ENCODE data around the gene TMEM163.
A peak's percentile ranks its signal among the peaks of the same experiment; 100 is the strongest.
"Not testable (repeated sequence)": the region's sequence is repeated elsewhere in the genome, so short reads cannot be mapped to it uniquely, and the experiment has no call there.

Gene TMEM163

DNA sequence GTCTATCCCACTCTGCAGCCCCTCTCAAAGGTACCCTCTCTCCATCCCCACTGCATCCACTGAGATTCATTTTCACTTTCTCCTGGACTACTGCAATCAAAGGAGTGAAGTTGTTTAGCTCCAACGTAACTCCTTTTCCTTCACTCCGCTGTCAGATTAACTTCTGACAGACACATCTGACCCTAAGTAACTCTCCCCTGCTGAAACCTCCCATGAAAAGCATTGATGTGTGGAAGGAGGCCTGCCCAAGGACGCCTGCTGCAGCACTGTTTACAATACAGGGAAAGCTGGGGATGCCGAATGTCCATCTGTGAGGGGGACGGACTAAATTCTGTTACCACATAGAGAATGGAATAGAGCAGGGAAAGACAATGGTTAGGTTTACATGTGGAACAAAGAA, 114.8 kb downstream of the TMEM163 start:
- DNase-seq = no peak

DNA sequence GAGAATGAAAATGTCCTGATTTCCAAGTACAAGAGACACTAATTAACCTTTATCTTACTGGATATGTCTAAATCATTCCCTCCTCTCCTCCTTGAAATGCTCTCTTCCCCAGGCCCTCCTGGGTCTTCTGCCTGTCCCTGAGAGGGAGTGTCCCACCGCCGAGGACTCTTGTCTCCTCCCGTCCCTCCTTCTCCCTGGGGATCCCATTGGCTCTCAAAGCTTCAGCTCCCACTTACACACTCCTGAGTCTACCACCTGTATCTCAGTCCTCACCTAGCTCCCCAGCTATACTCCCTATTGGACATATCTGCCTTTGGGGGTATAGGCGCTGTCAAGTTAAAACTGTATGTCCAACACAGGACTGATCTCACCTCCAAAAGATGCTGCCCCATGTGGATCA, 116.1 kb downstream of the TMEM163 start:
- DNase-seq = no peak

DNA sequence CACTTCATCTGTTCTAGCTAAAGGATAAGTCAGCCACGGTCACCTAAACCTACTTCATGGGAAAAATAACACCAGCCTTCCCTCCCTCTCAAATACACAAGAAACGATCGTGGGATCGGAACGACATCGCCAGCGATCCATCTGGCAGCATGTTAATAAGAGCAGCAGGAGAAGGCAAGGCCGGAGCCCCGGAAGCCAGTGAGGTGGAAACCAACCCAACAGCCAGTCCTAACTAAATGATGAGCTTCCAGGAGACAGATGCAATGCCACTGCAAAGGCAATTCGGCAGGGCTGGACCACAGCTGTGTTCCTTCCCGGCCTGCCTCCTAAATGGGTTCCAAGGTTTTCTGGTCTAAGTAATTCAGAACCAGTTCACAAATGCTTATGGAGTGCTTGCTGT, 117.5 kb downstream of the TMEM163 start:
- no peak for DNase-seq

DNA sequence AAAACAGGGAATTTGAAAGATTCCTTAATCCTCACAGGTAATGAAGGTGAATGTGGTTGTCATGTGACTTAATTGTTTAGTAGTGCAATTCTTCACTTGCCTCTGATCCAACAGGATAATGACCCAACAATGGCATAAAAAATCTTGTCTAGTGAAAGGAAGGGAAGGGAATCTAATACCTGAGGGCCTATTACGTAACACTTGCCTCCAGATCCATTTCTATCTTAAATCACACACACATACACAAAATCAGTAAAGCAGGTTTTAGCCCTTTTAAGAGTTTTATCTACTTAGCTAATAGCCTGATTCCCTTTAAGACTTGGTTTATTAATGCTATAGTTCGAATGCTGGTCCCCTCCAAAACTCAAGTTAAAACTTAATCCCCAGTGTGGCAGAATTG, 118.6 kb downstream of the TMEM163 start:
- no peak for DNase-seq

DNA sequence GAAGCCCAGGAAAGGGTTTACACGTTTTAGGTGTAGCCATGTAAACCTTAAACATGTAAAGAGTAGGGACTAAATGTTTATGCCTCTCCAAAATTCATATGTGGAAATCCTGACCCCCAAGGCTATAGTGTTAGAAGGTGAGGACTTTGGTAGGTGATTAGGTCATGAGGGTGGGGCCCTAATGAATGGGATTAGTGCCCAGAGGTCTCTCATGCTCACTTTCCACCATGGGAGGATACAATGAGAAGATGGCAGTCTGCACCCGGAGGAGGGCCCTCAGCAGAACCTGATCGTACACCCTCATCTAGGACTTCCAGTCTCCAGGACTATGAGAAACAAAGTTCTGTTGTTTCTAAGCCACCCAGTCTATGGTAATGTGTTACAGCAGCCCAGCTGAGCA, 119.6 kb downstream of the TMEM163 start:
- DNase-seq = no peak

DNA sequence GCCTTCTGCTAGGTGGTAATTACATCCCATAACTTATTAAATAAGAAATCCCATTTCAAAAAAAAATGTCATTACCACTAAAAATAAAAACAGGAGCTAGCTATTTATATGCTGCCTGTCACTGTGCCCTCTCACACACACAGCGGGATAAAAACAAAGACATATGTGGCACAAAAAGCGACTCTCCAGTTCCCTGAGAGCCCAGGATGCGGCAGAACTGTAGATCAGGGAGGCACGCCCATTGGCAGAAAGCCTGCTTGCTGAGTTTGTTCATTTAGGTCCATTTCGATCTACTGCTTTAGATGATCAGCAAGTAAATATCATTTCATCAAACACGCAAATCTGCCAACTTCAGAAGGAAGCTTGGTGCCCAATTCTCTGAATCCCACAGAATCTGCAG, 124.4 kb downstream of the TMEM163 start:
- peak; percentile 3 for DNase-seq

DNA sequence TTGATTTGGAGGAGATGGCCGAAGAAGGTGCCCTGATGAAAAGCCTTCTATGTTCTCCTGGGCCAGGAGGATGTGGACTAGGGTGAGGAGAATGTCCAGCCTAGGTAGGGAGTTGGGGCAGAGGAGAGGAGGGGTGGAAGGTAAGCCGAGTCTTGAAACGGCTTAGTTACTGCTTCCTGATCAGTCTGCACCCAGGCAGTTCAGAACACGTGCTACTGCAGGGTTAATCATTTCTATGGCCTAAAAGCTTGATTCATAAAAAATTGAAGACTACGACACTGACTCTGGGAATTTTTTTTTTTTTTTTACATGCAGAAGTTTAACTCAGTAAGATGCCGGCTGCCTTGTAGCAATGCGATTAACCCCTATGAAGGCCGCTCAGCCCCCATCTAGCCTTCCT, 125.3 kb downstream of the TMEM163 start:
- DNase-seq = no peak

DNA sequence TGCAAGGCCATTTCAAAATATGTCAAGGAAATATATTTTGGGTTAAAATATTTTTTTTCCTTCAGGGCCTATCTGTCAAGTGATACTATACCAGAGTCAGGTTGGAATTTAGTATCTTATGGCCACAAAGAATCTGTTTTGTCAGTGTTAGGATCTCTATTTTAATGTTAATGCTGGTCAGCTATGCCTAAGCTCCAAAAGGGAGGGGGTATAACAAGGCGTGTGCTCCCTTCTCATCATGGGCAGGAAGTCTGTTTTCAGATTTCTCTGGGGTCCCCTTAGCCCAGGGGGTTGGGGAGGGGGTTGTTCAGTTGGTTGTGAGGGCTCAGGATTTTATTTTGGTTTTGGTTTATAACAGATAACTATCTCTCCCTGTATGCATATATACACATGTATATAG, 126.4 kb downstream of the TMEM163 start:
- no peak for DNase-seq

DNA sequence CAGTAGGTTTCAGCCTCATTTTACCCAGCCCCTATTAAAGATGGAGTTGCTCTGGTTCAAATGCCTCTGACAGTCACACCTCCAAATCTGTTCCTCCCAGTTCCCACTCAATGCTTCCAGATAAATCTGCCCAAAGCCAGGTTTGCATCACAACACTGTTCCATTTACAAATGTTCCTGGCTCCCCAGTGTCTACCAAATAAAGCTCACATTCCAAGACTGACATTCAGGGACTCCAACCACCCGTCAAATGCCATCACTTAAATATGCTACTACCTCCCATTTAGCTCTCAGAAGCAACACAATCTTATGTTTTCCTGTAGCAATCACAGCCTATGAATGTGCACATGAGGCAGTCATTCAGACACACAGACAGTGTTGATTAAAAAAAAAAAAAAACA, 127.3 kb downstream of the TMEM163 start:
- DNase-seq = no peak

DNA sequence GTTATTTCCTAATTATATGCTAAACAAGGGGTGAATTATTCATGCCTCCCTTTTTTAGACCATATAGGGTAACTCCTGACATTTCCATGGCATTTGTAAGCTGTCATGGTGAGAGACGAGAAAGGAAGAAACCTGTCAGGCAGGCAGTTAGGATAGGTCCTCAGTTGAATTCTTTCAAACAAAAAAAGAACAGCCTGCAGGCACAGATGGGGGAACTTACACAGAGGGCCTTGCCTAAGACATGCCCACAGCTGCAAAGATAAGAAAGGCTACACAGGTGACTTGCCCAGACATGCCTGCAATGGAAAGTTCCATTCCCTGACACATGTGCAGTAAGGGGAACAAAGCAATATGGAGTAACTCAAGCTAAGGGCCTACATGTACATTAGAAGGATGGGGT, 128.1 kb downstream of the TMEM163 start:
- DNase-seq = no peak

DNA sequence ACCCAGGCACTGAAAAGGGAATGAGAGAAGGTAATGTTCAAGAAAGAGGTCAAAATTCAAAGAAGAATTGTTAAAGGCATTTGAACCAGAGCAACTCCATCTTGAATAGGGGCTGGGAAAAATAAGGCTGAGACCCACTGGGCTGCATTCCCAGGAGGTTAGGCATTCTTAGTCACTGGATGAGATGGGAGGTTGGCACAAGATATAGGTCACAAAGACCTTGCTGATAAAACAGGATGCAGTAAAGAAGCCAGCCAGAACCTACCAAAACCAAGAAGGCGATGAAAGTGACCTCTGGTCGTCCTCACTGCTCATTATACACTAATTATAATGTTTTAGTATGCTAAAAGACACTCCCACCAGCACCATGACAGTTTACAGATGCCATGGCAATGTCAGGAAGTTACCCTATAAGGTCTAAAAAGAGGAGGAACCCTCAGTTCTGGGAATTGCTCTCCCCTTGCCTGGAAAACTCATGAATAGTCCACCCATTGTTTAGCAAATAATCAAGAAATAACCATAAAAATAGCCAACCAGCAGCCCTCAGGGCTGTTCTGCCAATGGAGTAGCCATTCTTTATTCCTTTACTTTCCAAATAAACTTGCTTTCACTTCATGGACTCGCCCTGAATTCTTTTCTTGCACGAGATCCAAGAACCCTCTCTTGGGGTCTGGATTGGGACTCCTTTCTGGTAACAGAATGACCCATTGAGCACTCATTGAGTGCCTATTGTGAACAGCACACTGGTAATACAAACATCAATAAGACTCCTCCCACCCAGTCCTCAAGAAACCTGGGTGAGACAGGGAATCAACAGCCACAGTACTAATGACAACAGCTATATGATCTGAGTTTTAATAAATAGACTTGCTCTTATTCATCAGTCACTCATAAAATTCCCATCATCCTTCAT, 129.4 kb downstream of the TMEM163 start:
- not testable (repeated sequence) for DNase-seq

DNA sequence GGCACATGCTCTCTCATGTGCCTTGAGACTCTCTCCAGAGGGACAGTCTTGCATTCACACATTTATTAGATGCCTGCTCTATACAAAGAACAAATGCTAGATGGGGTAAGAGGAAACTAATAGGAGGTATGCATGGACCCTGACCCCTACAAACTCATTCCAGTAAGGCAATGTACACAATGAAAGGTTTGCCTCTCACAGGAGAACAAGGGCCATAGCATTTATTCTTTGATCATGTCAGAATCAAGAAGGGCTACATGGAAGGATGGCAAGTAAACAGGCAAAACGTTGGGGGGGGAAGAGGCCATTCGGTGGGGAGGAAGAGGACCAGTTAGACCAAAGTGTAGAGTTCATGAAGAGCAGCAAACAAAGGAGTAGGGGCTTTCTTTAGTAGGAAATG, 130.2 kb downstream of the TMEM163 start:
- no peak for DNase-seq

DNA sequence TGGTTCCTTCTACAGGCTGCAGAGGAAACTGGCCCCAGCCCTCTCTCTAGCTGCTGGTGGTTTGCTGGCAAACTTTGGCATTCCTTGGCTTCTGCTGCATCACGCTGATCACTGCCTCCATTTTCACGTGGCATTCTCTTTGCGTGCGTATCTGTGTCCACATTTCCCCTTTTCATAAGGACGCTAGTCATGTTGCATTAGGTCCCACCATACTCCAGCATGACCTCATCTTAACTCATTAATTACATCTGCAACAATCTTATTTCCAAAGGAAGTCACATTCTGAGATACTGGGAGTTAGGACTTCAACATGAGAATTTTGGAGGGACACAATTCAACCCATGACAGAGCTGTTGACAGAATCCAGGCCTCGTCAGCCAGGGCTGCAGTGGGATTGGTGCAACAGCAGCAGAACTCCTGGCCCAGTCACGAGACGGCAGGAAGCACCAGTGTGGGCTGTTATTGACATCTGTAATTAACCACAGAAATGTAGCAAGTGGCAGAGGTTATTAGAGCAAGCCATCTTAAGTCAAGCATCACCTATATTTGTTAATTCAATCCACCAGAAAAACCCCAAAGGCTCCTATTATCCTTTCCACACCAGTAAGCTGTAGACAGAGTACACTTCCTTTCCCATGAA, 132.4 kb downstream of the TMEM163 start:
- no peak for DNase-seq

DNA sequence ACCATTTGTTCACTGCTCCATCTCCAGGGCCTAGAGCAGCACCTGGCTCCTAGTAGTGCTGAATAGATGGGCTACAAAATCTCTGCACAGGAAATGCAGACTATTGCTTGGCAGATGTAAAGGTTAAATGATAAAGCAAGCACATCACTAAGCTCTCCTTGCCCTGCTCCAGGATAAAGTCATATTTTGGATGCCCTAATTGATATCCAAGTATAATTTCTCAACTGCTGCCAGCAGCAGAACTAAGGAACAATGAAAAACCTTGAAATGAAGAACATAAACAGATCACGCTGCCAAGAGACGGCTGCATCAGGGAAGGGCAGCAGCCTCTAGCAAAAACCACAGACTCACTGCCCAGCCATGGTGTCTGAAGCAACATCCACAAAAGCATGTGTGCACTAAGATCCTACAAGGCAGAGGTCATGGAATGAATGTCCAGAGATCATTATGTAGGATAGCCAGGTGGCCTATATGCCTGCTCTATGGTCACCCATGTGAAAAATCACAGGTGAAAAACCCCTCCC, 134.7 kb downstream of the TMEM163 start:
- no peak for DNase-seq

DNA sequence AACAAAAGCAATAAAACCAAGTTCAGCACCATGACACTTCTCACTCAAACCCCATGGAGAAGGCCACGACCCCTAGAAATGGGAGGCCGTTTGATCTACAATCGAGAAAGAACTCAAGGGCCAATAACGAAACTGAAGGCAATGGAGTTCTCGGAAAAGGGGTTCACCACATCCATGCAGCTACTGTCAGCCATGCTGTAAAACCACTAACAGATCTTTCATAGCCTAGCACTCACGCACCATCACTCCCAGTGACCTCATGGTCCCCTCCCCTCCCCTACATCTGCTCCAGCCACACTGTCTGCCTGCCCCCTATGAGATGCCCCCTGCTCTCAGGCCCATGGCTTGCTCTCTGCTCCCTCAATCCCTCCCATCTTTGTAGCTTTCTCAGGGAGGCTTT, 135.3 kb downstream of the TMEM163 start:
- no peak for DNase-seq

DNA sequence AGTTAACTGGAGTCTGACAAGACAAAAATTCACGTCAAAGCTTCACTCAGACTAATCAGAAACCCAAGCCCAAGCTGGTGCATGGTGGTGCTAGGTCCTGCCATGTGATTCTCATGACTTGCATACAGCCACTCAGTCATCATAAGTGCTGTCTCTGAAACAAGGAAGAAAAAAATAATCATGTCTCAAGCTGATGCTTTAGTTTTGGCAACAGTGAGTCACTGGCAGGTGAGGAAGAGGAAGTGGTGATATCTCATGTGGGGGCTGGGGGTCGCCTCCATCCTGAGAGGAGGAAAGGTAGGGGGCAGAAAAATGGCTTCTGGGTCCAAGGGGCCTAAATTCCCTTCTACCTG, 136.3 kb downstream of the TMEM163 start:
- DNase-seq = no peak

DNA sequence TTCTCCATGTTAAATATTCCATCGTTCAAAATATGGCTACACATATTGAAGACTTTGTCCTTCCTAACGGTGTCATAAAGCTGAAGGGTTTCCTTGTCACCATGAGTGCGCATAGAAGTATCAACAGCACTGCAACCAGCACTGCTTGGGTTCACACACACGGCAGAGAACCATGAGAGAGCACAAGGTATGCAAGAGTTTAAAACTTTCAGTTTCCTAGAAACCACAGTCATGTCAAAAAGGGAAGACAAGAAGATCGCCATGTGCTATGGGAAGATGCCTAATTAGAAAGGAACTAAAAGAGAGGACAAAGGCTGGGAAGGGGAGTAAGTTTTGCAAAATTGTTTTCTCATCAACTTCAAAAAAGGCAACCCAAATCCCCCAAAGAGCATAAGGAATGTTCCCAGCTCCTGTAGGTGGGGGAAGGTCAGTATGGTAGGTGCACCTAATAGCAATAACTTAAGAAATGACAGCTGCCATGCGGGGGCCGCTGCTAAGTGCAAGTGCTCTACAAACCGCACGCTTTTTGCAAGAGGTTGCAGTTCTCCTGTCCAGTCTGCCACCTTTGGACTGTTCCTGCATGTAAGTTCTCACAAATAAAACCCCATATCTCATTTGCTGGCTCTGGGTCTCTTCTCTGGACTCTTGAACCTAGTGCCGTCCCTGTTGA, 136.8 kb downstream of the TMEM163 start:
- no peak for DNase-seq

DNA sequence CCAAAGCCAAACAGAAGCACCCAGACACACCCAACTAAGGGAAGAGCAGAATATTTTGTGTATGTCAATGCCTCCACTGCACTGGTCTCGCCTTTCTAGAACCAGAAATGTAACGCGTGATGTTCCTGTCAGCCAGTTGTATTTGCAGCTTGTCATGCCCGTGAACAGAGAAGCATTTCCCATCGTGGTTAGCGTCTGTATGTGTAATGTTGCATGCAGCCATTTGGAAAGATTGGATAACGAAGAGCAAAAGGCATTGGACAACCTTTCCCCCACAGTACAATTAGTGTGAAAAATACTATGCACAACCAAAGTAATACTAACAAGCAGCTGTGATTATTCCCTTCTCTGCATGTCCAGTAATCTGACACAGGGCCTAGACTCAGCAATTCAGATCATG, 140.5 kb downstream of the TMEM163 start:
- no peak for DNase-seq

DNA sequence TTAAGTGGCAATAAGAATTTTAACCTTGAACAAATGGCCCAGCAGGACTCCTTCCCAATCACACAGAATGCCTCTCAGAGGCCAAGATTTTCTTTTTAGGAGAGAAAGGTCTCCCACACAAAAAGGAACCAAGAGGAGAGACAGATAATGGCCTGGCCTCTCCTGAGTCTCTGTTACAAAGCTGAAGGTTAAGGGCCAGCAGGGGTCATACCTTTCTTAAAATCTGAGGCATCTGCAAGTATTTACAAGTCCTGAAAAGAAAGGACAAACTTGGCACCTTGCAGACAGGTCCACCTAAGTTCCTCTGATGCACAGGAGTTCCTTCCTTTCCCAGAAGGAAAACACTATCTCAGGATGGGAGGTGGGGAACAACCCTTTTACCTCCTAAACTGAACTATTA, 142.3 kb downstream of the TMEM163 start:
- DNase-seq = no peak

DNA sequence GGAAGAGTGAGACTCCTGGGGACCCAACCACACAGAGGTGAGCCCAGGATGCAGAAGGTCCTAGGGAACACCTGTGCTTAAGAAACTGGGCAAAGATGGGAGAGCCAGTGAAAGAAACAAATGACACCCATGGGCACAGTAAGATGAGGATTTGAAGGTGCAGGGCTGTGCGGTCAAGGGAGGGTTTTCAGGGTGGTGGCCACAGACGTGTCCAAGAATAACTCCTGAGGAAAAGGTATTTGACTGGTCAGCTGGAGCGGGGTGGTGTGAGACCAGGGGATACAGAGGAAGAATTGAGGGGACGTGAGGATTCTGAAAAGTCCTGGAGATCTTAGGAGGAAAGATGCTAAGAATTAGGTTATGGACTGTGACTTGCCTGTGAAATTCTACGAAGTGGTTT, 142.9 kb downstream of the TMEM163 start:
- DNase-seq = no peak

DNA sequence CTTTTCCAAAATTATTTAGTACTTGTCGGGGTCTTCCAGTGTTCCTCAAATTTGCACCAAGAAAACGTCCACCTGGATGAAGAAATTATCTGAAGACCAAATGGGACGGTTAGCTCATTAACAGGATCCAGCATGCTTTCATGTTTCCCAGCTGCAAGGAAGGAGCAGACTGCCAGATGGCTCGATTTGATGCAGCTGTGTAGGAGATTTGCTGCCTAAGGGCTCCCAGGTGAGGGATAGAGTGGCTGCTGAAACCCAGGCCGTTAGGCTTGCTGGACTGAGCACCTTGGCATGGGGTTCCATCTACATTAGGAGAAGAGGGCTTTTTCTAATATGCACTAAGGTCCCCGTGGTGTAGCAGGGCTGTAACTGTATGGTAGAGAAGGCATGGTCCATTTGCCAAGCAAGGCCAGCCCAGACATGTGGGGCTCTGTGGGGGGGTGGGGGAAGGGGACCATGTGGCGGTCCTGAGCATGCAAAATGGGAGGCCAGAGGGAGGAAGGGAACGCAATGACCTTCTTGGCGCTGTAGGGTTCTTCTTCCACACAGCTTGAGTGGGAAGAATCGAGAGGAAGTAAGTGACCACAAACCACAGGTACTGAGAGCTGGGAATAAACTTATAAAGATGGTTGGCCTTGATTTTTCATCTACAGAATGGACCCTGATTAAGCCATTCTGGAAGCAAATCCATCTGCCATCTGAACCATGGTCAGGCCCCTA, 144.0 kb downstream of the TMEM163 start:
- DNase-seq = no peak

DNA sequence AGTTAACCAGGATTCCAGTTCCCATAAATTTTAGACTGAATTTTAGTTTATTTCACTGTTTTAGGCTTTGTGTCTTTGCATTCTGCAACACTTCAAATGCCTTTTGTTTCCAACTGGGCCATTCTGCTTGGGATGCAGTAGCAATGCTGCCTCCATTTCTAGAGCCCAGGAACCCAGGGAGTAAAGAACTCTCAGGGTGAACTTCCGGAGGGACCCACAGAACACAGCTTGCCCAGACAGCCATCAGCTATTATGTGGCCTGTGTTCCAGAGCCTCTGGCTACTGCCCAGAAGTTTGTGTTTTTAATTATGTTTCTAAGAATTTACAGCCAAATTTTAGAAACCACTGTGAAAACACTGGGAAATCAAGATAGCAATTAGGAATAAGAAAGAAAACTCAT, 145.1 kb downstream of the TMEM163 start:
- DNase-seq = no peak

DNA sequence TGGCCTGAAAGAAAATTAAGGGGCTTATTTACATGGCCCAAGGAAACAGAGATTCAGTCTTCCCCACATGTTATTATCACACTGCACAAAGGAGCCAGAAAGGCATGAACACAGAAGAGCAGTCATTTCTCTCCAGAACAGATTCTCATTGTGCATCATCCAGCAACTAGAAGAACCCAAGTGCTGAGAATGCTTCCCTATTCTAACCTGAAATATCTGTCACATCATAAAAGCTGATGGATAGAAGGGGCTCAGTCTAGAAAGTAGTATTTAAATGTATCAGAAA, 145.8 kb downstream of the TMEM163 start:
- no peak for DNase-seq
